Large intestine (tissue), 3 donors: Measurements from ENCODE around the gene GAPVD1. TPM values are rescaled to one million over a fixed set of nuclear protein-coding genes. Genes with fewer than 3 reads are reported as not detected.

Source experiments
- DNase-seq, 2 donors: peaks; one replicate each; pipeline versions ENCODE4 v3.0.0 to v3.0.0-alpha.2; 2013
- H3K27ac ChIP-seq: one replicate; pipeline ENCODE4 v1.5.1; 2013; ENCODE audit warnings: low read length
- H3K27me3 ChIP-seq: 2 replicates; pipeline ENCODE4 v1.6.1; 2013; ENCODE audit warnings: low read length; ENCODE audit not compliant: control insufficient read depth, insufficient read depth
- H3K36me3 ChIP-seq: 2 replicates; pipeline ENCODE4 v1.6.1; 2013; ENCODE audit warnings: low read length; ENCODE audit not compliant: control insufficient read depth, insufficient read depth
- H3K4me1 ChIP-seq: one replicate; pipeline ENCODE4 v1.6.1; 2013; ENCODE audit warnings: low read length; ENCODE audit not compliant: control insufficient read depth, insufficient read depth
- H3K4me3 ChIP-seq: one replicate; pipeline ENCODE4 v1.5.1; 2013; ENCODE audit warnings: low read length
- H3K9me3 ChIP-seq: one replicate; pipeline ENCODE4 v1.6.1; 2013; ENCODE audit warnings: mild to moderate bottlenecking, low read depth, low read length, moderate library complexity; ENCODE audit not compliant: control insufficient read depth
- WGBS: methylation state at CpG from one replicate; pipeline ENCODE4 v1.1.5; 2013; ENCODE audit warnings: low lambda C conversion rate; ENCODE audit not compliant: insufficient coverage; 5-methylcytosine and 5-hydroxymethylcytosine counted together
- polyA plus RNA-seq: library from polyadenylated mRNA; unstranded; fragments of 120-200 nt; gene quantifications from one replicate; pipeline ENCODE4 v1.2.1, GENCODE V29; 2013

GAPVD1 gene
- polyA plus RNA-seq, 1 donor: 27.6 TPM

DNA sequence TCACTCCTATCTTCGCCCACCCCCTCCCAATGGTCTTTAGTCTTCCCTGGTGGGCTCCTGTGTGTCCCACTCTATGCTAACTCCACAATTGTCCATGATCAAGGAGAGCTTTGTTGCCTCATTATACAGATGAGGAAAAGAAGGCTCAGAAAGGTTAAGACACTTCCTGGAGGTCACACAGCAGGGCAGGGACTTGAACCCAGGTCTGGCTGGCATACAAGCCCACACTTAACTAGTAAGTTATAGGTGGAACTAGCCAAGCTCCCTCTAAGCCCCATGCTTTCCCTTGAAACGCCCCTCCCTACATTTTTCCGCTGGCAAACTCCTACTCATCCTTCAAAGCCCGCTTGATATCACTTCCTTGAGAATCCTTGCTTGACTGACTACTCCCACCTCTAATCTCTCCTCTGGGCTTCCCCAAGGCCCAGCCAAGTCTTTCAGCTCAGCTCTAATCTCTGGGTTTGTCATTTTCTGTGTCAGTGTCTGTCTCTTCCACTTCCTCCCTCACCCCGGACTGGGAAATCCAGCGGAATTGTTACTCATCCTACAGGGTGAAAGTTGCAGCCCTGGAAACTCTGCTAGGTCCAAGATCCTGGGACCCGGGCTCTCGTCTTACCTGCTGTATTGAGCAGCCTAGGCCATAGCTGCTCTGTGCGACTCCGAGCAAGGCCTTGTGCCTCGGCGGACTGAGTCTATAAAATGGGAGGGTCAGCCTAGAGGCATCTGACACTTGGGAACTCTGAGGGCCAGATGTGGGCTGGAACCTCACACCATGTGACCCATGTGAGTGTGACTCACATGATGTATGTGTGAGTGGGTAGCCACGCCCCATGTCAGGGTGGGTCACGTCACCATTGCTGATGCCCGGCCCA, 144.5 kb downstream of the GAPVD1 start:
- H3K36me3 ChIP-seq: no peaks in the 10 kb centered on the region
- peaks cover 9% of the 10 kb centered on the region for H3K9me3 ChIP-seq
- peaks cover 4% of the 10 kb centered on the region for H3K4me1 ChIP-seq
- H3K4me3 ChIP-seq: no peak overlapping the region
- peaks cover 15% of the 10 kb centered on the region for H3K27me3 ChIP-seq
- no peak for DNase-seq
- WGBS: 100% methylated on average over 1 of the region's 15 CpGs
- no peak overlapping the region for H3K27ac ChIP-seq

DNA sequence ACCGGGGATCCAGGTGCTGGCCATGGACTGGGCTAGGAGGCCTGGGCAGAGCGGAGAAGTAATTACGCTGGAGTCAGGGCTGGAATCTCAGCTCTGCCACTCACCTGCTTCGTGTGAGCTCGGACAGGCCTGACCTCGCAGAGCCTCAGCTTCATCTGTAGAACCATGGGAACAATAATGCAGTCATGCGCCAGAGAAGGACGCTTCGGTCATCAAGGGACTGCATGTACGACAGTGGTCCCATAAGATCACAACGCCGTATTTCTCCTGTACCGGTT, 145.1 kb downstream of the GAPVD1 start:
- peaks cover 9% of the 10 kb centered on the region for H3K9me3 ChIP-seq
- no peak for DNase-seq
- no peaks in the 10 kb centered on the region for H3K36me3 ChIP-seq
- H3K27ac ChIP-seq: no peak overlapping the region
- WGBS: no CpG with 5 or more reads among the region's 13 CpGs
- H3K4me1 ChIP-seq: peaks cover 4% of the 10 kb centered on the region
- H3K27me3 ChIP-seq: peaks cover 15% of the 10 kb centered on the region
- no peak overlapping the region for H3K4me3 ChIP-seq

DNA sequence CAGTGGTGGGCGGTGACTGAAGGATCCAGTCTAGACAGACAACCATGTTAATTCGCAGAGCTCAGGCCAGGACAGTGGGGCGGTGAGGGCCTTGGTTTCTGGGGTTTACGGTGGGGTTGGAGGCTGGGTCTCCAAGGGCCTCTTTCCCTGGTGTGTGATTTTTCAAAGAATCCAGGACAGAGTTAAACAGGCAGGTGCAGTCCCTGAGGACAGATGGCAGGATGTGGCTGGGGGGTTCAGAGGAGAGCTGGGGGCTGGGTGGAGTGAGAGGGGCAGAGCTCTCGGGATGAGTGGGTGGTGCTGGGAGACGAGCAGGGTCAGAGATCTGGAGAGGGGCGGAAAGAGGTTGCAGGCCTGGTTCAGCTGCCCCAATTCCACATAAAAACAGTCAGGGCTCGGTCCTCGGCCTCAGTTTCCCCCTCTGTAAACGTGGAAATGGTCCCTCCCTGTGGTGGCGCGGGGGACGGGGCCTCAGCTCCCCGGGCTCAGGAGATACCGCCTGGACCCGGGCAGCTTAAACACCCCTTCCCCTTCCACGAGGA, 145.9 kb downstream of the GAPVD1 start:
- no peak for DNase-seq
- Histone ChIP-seq H3K9me3 (peaks cover 9% of the 10 kb centered on the region), H3K4me3 (peak overlapping the region; percentile 39), H3K36me3 (no peaks in the 10 kb centered on the region), H3K27ac (no peak overlapping the region), H3K4me1 (peaks cover 4% of the 10 kb centered on the region), H3K27me3 (peaks cover 15% of the 10 kb centered on the region)
- no CpG with 5 or more reads among the region's 17 CpGs for WGBS

DNA sequence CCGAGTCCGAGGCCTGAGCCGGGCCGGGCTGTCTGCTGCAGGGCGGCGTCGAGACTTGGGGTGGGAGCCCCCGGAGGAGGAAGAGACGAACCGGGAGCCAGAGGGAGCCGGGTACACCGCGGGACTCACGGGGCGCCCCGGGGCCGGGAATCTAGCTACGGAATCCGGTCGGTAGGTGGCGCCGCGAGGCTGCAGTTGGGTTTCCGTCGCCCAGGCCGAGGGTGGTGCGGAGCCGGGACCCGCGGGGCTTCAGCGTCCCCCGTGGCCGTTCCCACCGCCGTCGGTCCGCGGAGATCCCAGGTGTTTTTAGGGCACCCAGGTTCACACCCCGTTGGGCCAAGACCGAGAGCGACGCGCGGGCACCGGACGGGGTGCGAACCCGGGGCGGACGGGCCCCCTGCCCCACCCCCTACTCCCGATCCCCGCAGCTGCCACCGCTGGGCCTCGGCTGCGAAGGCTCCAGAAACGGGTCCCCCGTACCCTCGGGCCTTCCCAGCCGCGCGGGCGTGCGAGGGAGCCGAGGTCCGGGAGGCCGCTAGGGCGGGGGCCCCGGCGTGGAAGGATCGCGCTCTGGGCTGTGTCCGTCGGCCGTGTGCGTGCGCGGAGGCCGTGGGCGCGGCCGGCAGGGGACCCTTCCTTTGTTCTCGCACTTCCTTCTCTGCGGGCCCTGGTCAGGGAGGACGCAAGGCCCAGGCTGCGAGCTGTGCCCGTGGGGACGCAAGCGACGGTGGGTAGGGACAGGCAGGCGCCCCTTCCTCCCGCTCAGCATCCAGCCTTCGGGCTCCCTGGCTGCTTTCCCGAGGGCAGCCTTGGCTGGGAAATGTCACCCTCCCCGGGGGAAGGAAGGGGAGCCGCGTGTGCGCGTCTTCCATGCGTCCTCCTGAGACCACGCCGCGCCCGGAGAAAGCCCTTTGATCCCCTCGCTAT, 146.6 kb downstream of the GAPVD1 start:
- no peak overlapping the region for H3K27ac ChIP-seq
- WGBS: 43% methylated on average over 8 of the region's 104 CpGs
- peaks cover 9% of the 10 kb centered on the region for H3K9me3 ChIP-seq

DNA sequence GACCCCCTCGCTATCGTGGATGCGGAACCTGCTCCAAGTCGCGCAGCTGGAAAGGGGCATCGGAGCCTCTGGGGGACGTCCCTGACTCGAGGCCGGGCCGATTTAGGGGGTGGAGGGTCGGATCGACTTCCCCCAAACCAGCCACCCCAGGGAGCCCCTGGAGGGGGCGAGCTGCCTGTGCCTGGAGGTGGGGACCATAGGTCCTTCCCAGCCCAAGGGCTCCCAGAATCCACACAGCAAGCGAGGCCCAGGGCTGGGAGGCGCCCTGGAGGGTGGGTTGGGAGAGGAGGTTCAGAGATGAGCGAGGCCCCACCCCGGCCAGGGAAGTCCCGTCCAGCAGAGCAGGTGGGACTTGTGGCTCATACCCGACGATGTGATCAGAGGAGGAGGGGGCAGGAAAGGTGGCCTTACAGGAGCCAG, 147.6 kb downstream of the GAPVD1 start:
- peaks cover 9% of the 10 kb centered on the region for H3K9me3 ChIP-seq
- H3K27me3 ChIP-seq: peaks cover 15% of the 10 kb centered on the region
- WGBS: no CpG with 5 or more reads among the region's 20 CpGs
- no peak for DNase-seq
- H3K4me1 ChIP-seq: peaks cover 4% of the 10 kb centered on the region
- no peaks in the 10 kb centered on the region for H3K36me3 ChIP-seq
- H3K4me3 ChIP-seq: no peak overlapping the region
- no peak overlapping the region for H3K27ac ChIP-seq

More for the DNA sequence above, 146.6 kb downstream of the GAPVD1 start:
- peaks cover 15% of the 10 kb centered on the region for H3K27me3 ChIP-seq
- H3K4me1 ChIP-seq: peaks cover 4% of the 10 kb centered on the region
- H3K4me3 ChIP-seq: peak overlapping the region; percentile 39
- no peaks in the 10 kb centered on the region for H3K36me3 ChIP-seq
- peak; percentile 42 to 62 for DNase-seq

DNA sequence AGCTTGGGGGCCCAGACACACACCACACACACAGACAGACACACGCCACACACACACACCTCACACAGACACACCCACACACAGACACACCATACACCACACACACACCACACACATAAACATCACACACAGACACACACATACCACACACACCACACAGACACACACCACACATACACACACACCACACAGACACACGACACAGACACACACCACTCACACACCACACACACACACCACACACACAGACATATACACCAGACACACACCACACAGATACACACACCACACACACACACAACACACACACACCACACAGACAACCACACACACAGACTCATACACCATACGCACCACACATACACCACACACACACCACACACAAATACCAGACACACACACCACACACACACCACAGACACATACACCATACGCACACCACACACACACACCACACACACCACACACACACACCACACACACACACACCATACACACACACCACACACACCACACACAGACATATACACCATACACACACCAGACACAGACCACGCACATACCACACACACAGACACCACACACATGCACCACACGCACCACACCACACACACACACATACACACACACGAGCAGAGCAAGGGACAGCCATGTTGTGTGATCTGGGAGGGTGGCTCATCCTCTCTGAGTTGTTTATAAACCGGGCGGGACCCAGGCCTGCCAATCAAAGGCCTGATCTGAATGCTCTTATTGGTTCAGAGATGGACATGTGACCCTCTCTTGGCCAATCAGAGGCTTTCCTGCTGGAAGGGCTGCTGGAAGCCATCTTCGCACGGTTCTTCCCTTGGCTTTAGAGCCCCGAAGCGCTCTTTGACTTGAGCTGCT, 148.3 kb downstream of the GAPVD1 start:
- H3K9me3 ChIP-seq: peaks cover 9% of the 10 kb centered on the region
- no CpG with 5 or more reads among the region's 13 CpGs for WGBS
- H3K36me3 ChIP-seq: no peaks in the 10 kb centered on the region
- peaks cover 4% of the 10 kb centered on the region for H3K4me1 ChIP-seq
- DNase-seq: peak in 1 of 2 donors; percentile 16
- no peak overlapping the region for H3K27ac ChIP-seq
- H3K4me3 ChIP-seq: no peak overlapping the region
- peaks cover 15% of the 10 kb centered on the region for H3K27me3 ChIP-seq

DNA sequence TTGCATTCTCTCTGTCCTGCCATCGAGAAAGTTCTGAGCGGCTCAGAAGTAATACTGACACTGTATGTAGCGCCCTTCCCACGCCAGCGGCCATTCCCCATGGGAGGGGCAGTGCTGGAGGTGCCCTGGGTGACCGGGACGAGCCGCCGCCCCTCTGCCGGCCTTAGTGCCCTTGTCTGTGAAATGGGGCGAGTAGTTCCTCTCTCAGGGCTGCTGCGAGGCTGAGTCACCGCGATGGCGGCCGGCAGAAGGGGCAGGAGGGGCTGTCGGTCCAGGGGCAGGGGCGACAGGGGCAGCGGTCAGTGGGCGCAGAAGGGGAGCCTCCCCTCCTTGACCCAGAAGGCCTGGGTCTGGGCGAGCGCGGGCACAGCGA, 148.9 kb downstream of the GAPVD1 start:
- no peak for DNase-seq
- WGBS: no CpG with 5 or more reads among the region's 24 CpGs
- no peak overlapping the region for H3K27ac ChIP-seq
- H3K4me1 ChIP-seq: peaks cover 4% of the 10 kb centered on the region
- H3K4me3 ChIP-seq: no peak overlapping the region
- H3K9me3 ChIP-seq: peaks cover 9% of the 10 kb centered on the region
- no peaks in the 10 kb centered on the region for H3K36me3 ChIP-seq
- peaks cover 15% of the 10 kb centered on the region for H3K27me3 ChIP-seq

DNA sequence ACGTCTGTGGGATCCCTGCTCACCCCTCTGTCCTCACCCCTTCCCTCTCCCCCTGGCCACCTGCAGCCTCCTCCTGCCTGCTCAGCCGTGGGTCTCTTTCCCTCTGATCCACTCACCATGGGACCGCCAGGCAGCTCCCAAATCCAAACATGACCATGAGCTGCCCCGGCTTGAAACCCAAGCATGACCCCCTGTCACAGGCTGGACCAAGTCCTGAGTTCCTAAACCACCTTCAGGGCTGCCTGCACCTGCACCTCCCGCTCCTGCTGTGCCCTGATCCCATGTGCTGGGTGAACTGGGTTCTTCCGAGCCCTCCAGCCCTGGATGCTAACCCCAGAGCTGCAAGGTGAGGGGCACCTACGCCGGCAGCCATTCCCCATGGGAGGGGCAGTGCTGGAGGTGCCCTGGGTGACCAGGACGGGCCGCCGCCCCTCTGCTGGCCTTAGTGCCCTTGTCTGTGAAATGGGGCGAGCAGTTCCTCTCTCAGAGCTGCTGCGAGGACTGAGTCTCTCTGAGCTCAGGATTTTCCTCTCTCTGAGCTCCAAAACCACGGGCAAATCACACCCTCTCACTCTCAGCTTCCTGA, 149.6 kb downstream of the GAPVD1 start:
- Histone ChIP-seq H3K4me1 (peaks cover 4% of the 10 kb centered on the region), H3K36me3 (no peaks in the 10 kb centered on the region), H3K27ac (no peak overlapping the region), H3K9me3 (peaks cover 9% of the 10 kb centered on the region), H3K27me3 (peaks cover 15% of the 10 kb centered on the region), H3K4me3 (no peak overlapping the region)
- WGBS: no CpG with 5 or more reads among the region's 14 CpGs
- DNase-seq: no peak

DNA sequence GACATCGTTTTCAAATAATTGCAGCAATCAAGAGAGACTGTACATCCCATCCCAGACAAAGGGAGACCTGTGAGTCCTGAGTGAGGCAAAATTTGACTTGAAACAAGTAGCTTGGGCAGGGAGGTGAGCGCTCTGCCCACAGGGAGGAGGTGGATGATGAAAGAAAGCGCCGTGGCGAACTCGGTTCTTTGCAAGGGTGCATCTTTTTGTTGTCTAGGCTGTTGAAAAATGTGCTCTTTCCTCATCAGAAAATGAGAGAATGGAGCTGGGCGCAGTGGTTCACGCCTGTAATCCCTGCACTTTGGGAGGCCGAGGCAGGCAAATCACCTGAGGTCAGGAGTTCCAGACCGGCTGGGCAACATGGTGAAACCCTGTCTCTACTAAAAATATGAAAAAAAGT, 150.5 kb downstream of the GAPVD1 start:
- H3K27ac ChIP-seq: no peak overlapping the region
- H3K9me3 ChIP-seq: peaks cover 9% of the 10 kb centered on the region
- no peak overlapping the region for H3K4me3 ChIP-seq
- H3K27me3 ChIP-seq: peaks cover 15% of the 10 kb centered on the region
- WGBS: no CpG with 5 or more reads among the region's 10 CpGs
- no peak for DNase-seq
- no peaks in the 10 kb centered on the region for H3K36me3 ChIP-seq
- H3K4me1 ChIP-seq: peaks cover 4% of the 10 kb centered on the region
